GM12878 (cell line): ENCODE results near the gene PCDHB12. TPM values are rescaled to one million over a fixed set of nuclear protein-coding genes. Genes with fewer than 3 reads are reported as not detected.
"Not testable (repeated sequence)": the region's sequence is repeated elsewhere in the genome, so short reads cannot be mapped to it uniquely, and the experiment has no call there.

ENCODE experiments used
- ATAC-seq: fragments of 200-7000 bp; cut with Tn5 transposase; 3 replicates; pipeline ENCODE4 v1.9.1; 2020; ENCODE audit warnings: mild to moderate bottlenecking, moderate library complexity
- BruUV-seq: library from RNA; stranded (reverse); fragments of 400-500 nt; replicated peaks from 2 replicates; lab custom pipeline; 2021; lab: Mats Ljungman, UMichigan
- CTCF ChIA-PET: fragments of 300-600 bp; sonication (Branson Sonifier 250); formaldehyde crosslinking; extraction: SDS; loops from one replicate; lab custom pipeline; 2021; ENCODE audit warnings: inconsistent platforms; lab: Yijun Ruan, JAX
- POLR2A ChIA-PET: fragments of 350-600 bp; formaldehyde crosslinking; extraction: SDS; loops from one replicate; lab custom pipeline; 2021; ENCODE audit warnings: inconsistent platforms; lab: Charles Lee
- RAD21 ChIA-PET: fragments of 300-600 bp; sonication (Branson Sonifier 250); formaldehyde crosslinking; loops from one replicate; lab custom pipeline; 2023; ENCODE audit warnings: antibody characterized with exemption; ENCODE audit not compliant: unreplicated experiment; lab: Charles Lee
- SMC1A ChIA-PET: fragments of 300-600 bp; sonication (Branson Sonifier 250); formaldehyde crosslinking; loops from one replicate; lab custom pipeline; 2023; ENCODE audit not compliant: unreplicated experiment, uncharacterized antibody; lab: Charles Lee
- DNase-seq: peaks from one replicate; pipeline ENCODE4 v3.0.0-alpha.2; 2011; ENCODE audit warnings: low read depth, low spot score
- FAIRE-seq: peaks from 3 replicates; lab custom pipeline; 2011; peaks lifted over from hg19 to GRCh38; lab: Jason Lieb, UNC
- H2AFZ ChIP-seq: 2 replicates; pipeline ENCODE4 v1.6.0; 2011; ENCODE audit warnings: low read depth, low read length, control low read depth; ENCODE audit not compliant: control insufficient read depth
- H3K27ac ChIP-seq: 2 replicates; pipeline ENCODE4 v1.5.1; 2011; ENCODE audit warnings: control low read depth; ENCODE audit not compliant: control insufficient read depth, insufficient read depth
- H3K27me3 ChIP-seq, 2 experiments: replicated peaks in 1 of 2; 2 replicates each; pipeline versions ENCODE4 v1.6.0 to v1.6.1; 2011; ENCODE audit warnings: low read length in 1 of 2; ENCODE audit not compliant: control insufficient read depth in 2 of 2, insufficient read depth in 2 of 2
- H3K36me3 ChIP-seq, 2 experiments: 2 replicates each; pipeline ENCODE4 v1.5.1; 2011; ENCODE audit warnings: low read length in 1 of 2; ENCODE audit not compliant: control insufficient read depth in 2 of 2, insufficient read depth in 2 of 2
- H3K4me1 ChIP-seq: 2 replicates; pipeline ENCODE4 v1.6.1; 2011; ENCODE audit warnings: mild to moderate bottlenecking, low read length, moderate library complexity, mixed read lengths; ENCODE audit not compliant: control insufficient read depth, insufficient read depth
- H3K4me2 ChIP-seq: 2 replicates; pipeline ENCODE4 v1.6.0; 2011; ENCODE audit warnings: control low read depth; ENCODE audit not compliant: control insufficient read depth, insufficient read depth
- H3K4me3 ChIP-seq: fragments of 200-600 bp; sonication (generic); 2 replicates; pipeline ENCODE4 v1.5.1; 2016
- H3K79me2 ChIP-seq: 2 replicates; pipeline ENCODE4 v1.6.0; 2011; ENCODE audit warnings: low read length; ENCODE audit not compliant: control insufficient read depth, insufficient read depth
- H3K9ac ChIP-seq: 2 replicates; pipeline ENCODE4 v1.8.0; 2011; ENCODE audit warnings: low read length, control low read depth, mixed read lengths; ENCODE audit not compliant: control insufficient read depth, insufficient read depth
- H3K9me3 ChIP-seq: replicated peaks from 3 replicates; pipeline ENCODE4 v1.5.1; 2011; ENCODE audit warnings: mild to moderate bottlenecking, low read length; ENCODE audit not compliant: control insufficient read depth, insufficient read depth
- H4K20me1 ChIP-seq: 2 replicates; pipeline ENCODE4 v1.6.0; 2011; ENCODE audit not compliant: control insufficient read depth, insufficient read depth
- RAD21 ChIP-seq: IDR thresholded peaks from 2 replicates; pipeline ENCODE4 v1.6.1; 2011; ENCODE audit warnings: mild to moderate bottlenecking, low read depth, low read length, moderate library complexity; ENCODE audit not compliant: insufficient read depth
- ZNF217 ChIP-seq: fragments of 450-650 bp; IDR thresholded peaks from 2 replicates; pipeline ENCODE4 v1.6.1; 2017; ENCODE audit warnings: antibody characterized with exemption, mild to moderate bottlenecking
- WGBS: methylation state at CpG from one replicate; pipeline ENCODE4 v1.1.6; 2016; ENCODE audit warnings: low lambda C conversion rate; ENCODE audit not compliant: insufficient replicate concordance, insufficient coverage; ENCODE audit errors: missing lambda C conversion rate; 5-methylcytosine and 5-hydroxymethylcytosine counted together
- in situ Hi-C: fragments of 300-500 bp; cut with MboI; formaldehyde crosslinking; loops from 9 replicates; pipeline ENCODE4 v1.14.3; 2018; ENCODE audit warnings: mixed read lengths
- intact Hi-C: fragments of 100-400 bp; cut with micrococcal nuclease; formaldehyde crosslinking; loops from one replicate; pipeline ENCODE4 v1.14.2; 2022; ENCODE audit not compliant: unreplicated experiment
- polyA plus RNA-seq, 11 experiments: library from polyadenylated mRNA; depleted of rRNA in 4 of 11; unstranded in 6 of 11; stranded (reverse) in 5 of 11; fragments of >200 nt; fragmentation: Nextera tagmentation in 4 of 11; fragmentation: Illumina TruSeq in 1 of 11; extraction: Ambion mirVana in 4 of 11; extraction: Trizol in 1 of 11; gene quantifications; 1 replicate in 1 of 11; 2 replicates in 10 of 11; pipeline versions ENCODE4 v1.2.1 to v1.2.3, GENCODE V29; 2011 to 2016; ENCODE audit warnings: inconsistent platforms in 2 of 11, missing spikeins in 2 of 11, low read depth in 1 of 11
- total RNA-seq, 4 experiments: library from RNA; depleted of rRNA in 3 of 4; stranded (reverse); fragments of >200 nt in 3 of 4; fragmentation: Illumina TruSeq in 1 of 4; extraction: Trizol in 1 of 4; gene quantifications; 2 replicates each; pipeline versions ENCODE4 v1.2.1 to v1.2.3, GENCODE V29; 2013 to 2021

Gene PCDHB12
- total and polyA plus RNA-seq, 10 of the 15 experiments (the other 5 are each of a cell fraction or from before 2014, with no cell fraction given), result 0.04 to 0.08 (median 0.04) TPM; not detected in 7

DNA sequence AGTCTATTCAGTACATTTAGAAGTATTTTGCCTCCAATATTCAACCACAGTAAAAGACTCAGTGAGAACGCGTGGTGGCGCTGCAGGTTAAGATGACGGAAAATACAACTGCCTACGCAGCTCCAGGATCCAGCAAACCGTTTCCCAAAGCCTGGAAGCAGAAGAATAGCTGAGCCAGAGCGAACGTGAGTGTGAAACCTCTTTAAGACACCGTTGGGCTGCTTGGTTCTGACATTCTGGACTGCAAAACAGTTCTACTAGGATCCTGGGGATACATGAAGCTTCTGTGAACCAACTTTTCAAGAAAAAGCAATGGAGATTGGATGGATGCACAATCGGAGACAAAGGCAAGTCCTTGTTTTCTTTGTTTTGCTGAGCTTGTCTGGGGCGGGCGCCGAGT lies 26.3 kb upstream of the PCDHB12 start, which contains the start of gene PCDHB16:
Gene PCDHB16 (plus strand): TSS at position 140 of the 400 bp plus-strand sequence. CDS start 173 bp downstream, at position 313.
- POLR2A ChIA-PET, result no interaction called here
- Histone ChIP-seq H3K9me3 (no peaks in the 10 kb centered on the region; the same call in 2 of the 3 replicates), H2AFZ (no peak within 1 kb of the TSS), H3K79me2 (no peaks in the 10 kb centered on the region), H3K4me1 (no peaks in the 10 kb centered on the region), H3K4me2 (no peak within 1 kb of the TSS), H3K27me3 (no peaks in the 10 kb centered on the region), H3K4me3 (no peak within 1 kb of the TSS), H4K20me1 (no peaks in the 10 kb centered on the region), H3K9ac (no peak within 1 kb of the TSS), H3K27ac (no peak within 1 kb of the TSS), H3K36me3 (no peaks in the 10 kb centered on the region)
- DNase-seq, result no peak
- CTCF ChIA-PET, result no interaction called here
- WGBS, result 21% methylated on average over 13 of the region's 13 CpGs
- RAD21 ChIA-PET, result no interaction called here
- intact Hi-C loops, result loop anchor here (10.0 kb wide), 1 partner anchor 383 kb away; no protein-coding TSS in a partner anchor
- no peak for ATAC-seq
- in situ Hi-C loops, result no loop called here
- TF ChIP-seq RAD21 (peak; percentile 17; the same call in 1 of the 2 replicates), ZNF217 (no peak)
- FAIRE-seq, result no peak
- SMC1A ChIA-PET, result no interaction called here
- BruUV-seq, result no TSS peak

DNA sequence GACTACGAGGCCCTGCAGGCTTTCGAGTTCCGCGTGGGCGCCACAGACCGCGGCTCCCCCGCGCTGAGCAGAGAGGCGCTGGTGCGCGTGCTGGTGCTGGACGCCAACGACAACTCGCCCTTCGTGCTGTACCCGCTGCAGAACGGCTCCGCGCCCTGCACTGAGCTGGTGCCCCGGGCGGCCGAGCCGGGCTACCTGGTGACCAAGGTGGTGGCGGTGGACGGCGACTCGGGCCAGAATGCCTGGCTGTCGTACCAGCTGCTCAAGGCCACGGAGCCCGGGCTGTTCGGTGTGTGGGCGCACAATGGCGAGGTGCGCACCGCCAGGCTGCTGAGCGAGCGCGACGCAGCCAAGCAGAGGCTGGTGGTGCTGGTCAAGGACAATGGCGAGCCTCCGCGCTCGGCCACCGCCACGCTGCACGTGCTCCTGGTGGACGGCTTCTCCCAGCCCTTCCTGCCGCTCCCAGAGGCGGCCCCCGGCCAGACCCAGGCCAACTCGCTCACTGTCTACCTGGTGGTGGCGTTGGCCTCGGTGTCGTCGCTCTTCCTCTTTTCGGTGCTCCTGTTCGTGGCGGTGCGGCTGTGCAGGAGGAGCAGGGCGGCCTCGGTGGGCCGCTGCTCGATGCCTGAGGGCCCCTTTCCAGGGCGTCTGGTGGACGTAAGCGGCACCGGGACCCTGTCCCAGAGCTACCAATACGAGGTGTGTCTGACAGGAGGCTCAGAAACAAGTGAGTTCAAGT lies 24.2 kb upstream of the PCDHB12 start:
- H3K9me3 ChIP-seq, H3K9ac ChIP-seq, ATAC-seq, H3K4me1 ChIP-seq, H2AFZ ChIP-seq, CTCF ChIA-PET, BruUV-seq, SMC1A ChIA-PET, DNase-seq, H3K36me3 ChIP-seq, H3K4me2 ChIP-seq, POLR2A ChIA-PET, H3K4me3 ChIP-seq, H4K20me1 ChIP-seq, H3K27ac ChIP-seq, H3K79me2 ChIP-seq, RAD21 ChIA-PET, FAIRE-seq, H3K27me3 ChIP-seq, in situ Hi-C loops: not testable (repeated sequence)
- intact Hi-C loops, result loop anchor here (10.0 kb wide), 1 partner anchor 381 kb away; no protein-coding TSS in a partner anchor
- 54% methylated on average over 17 of the region's 69 CpGs for WGBS
